ENCODE measurements around the gene LRRC8B.
"Not testable (repeated sequence)": the region's sequence is repeated elsewhere in the genome, so short reads cannot be mapped to it uniquely, and the experiment has no call there.

LRRC8B gene

GRCh38 chr1:89502042-89502441, 22.6 kb upstream of the LRRC8B start:
- Mint-ChIP-seq H3K9me3 (no peaks in the 10 kb centered on the region), H3K4me1 (no peaks in the 10 kb centered on the region), H3K27ac (no peak overlapping the region), H3K36me3 (ENCODE audit: low read depth) (no peaks in the 10 kb centered on the region), H3K4me3 (no peak overlapping the region), H3K27me3 (ENCODE audit: low read depth, poor library complexity) (peaks cover 10% of the 10 kb centered on the region)
- no peak for DNase-seq
- TF ChIP-seq, protein P1, sequence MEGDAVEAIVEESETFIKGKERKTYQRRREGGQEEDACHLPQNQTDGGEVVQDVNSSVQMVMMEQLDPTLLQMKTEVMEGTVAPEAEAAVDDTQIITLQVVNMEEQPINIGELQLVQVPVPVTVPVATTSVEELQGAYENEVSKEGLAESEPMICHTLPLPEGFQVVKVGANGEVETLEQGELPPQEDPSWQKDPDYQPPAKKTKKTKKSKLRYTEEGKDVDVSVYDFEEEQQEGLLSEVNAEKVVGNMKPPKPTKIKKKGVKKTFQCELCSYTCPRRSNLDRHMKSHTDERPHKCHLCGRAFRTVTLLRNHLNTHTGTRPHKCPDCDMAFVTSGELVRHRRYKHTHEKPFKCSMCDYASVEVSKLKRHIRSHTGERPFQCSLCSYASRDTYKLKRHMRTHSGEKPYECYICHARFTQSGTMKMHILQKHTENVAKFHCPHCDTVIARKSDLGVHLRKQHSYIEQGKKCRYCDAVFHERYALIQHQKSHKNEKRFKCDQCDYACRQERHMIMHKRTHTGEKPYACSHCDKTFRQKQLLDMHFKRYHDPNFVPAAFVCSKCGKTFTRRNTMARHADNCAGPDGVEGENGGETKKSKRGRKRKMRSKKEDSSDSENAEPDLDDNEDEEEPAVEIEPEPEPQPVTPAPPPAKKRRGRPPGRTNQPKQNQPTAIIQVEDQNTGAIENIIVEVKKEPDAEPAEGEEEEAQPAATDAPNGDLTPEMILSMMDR (IDR thresholded peaks at IDR 0.05), result no peak

DNA sequence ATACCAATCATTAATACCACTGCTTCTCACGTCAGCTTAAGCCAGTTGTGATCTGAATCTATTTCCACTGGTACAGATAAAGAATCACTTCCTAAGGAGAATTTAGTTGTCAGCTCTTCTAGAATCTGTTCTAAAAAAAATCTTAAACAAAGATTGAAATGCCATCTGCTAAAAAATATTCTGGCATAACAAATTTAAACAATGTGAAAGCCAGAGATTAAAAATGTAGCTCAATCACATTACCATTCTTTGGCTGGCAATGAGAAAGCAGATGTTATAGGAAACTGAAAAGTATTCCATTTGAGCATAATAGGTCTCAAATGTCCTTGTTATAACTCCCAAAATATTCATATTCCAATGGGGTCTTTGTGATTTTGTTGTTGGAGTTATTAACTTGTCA, 21.7 kb upstream of the LRRC8B start:
- peaks cover 10% of the 10 kb centered on the region for H3K27me3 Mint-ChIP-seq (ENCODE audit: low read depth, poor library complexity)
- peaks cover under 1% of the 10 kb centered on the region for H3K9me3 Mint-ChIP-seq
- H3K36me3 Mint-ChIP-seq (ENCODE audit: low read depth), result no peaks in the 10 kb centered on the region
- H3K27ac Mint-ChIP-seq, result no peak overlapping the region
- H3K4me1 Mint-ChIP-seq, result no peaks in the 10 kb centered on the region
- TF ChIP-seq, protein P1 (IDR thresholded peaks at IDR 0.05), result no peak
- no peak overlapping the region for H3K4me3 Mint-ChIP-seq
- DNase-seq, result no peak

- Mint-ChIP-seq H3K36me3 (ENCODE audit: low read depth) (no peaks in the 10 kb centered on the region), H3K27ac (no peak overlapping the region), H3K4me3 (no peak overlapping the region), H3K4me1 (no peaks in the 10 kb centered on the region), H3K27me3 (ENCODE audit: low read depth, poor library complexity) (peaks cover 14% of the 10 kb centered on the region), H3K9me3 (peaks cover 6% of the 10 kb centered on the region)
- TF ChIP-seq, protein P1 (IDR thresholded peaks at IDR 0.05), result no peak
- no peak for DNase-seq
Observed at GRCh38 chr1:89503690-89504089, 20.9 kb upstream of the LRRC8B start.

DNA sequence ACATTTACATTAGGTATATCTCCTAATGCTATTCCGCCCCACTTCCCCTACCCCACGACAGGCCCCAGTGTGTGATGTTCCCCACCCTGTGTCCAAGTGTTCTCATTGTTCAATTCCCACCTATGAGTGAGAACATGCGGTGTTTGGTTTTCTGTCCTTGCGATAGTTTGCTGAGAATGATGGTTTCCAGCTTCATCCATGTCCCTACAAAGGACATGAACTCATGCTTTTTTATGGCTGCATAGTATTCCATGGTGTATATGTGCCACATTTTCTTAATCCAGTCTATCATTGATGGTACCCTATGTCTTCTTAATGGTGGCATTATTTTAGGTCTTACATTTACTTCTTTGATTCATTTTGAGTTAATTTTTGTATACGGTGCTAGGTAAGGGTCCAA, 14.6 kb upstream of the LRRC8B start:
- H3K27me3 Mint-ChIP-seq (ENCODE audit: low read depth, poor library complexity); DNase-seq; H3K36me3 Mint-ChIP-seq (ENCODE audit: low read depth); H3K27ac Mint-ChIP-seq; H3K4me1 Mint-ChIP-seq; H3K4me3 Mint-ChIP-seq: not testable (repeated sequence)
- peaks cover 39% of the 10 kb centered on the region for H3K9me3 Mint-ChIP-seq

- Mint-ChIP-seq H3K27me3 (ENCODE audit: low read depth, poor library complexity) (peaks cover 4% of the 10 kb centered on the region), H3K27ac (no peak overlapping the region), H3K4me3 (no peak overlapping the region), H3K4me1 (no peaks in the 10 kb centered on the region), H3K36me3 (ENCODE audit: low read depth) (no peaks in the 10 kb centered on the region), H3K9me3 (peaks cover 36% of the 10 kb centered on the region)
- TF ChIP-seq, protein P1 (IDR thresholded peaks at IDR 0.05), result no peak
- no peak for DNase-seq
Observed at GRCh38 chr1:89512996-89513720, 11.5 kb upstream of the LRRC8B start.

DNA sequence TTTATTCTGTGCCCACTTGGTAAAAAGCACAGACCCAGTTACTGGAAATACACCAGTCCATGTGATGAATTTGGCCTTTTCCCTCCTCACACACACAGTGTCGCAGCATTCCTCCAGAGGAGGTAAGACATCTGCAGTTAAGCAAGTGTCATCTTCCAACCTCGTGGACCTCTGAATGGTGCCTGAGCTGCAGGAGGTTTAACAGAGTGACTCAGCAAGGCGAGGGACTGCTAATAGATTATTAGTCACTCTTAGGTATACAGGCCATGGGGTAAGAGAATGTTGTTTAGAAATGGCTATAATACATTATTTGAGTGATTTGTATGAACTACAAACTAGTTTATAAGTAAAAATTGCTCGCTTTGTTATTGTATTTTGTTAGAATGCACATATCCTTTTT, 8.6 kb upstream of the LRRC8B start:
- H3K27ac Mint-ChIP-seq, result no peak overlapping the region
- TF ChIP-seq, protein P1 (IDR thresholded peaks at IDR 0.05), result no peak

More for the DNA sequence above, 8.6 kb upstream of the LRRC8B start:
- Mint-ChIP-seq H3K9me3 (peaks cover 19% of the 10 kb centered on the region), H3K36me3 (ENCODE audit: low read depth) (no peaks in the 10 kb centered on the region), H3K27me3 (ENCODE audit: low read depth, poor library complexity) (peaks cover 3% of the 10 kb centered on the region), H3K4me1 (no peaks in the 10 kb centered on the region), H3K4me3 (no peak overlapping the region)
- DNase-seq, result no peak

Measured in nephron progenitor cell (in vitro differentiated cells).